Activated CD8-positive, alpha-beta memory T cell treated with anti-CD3 and anti-CD28 coated beads, Interleukin-2, amount 50 U/mL, for 1 hour (primary cell): ENCODE measurements around the gene ETS1.

Experiments
- DNase-seq: peaks from one replicate; pipeline ENCODE4 v3.0.0-alpha.2; 2020; ENCODE audit errors: extremely low read depth

The ETS1 gene

GRCh38 chr11:128567130-128567529 is 20.2 kb downstream of the ETS1 start:
- DNase-seq: no peak

GRCh38 chr11:128565881-128566280 is 21.5 kb downstream of the ETS1 start:
- DNase-seq: no peak

- no peak for DNase-seq
Observed at GRCh38 chr11:128564642-128565245, 22.6 kb downstream of the ETS1 start.

- DNase-seq: no peak
Observed at GRCh38 chr11:128563942-128564641, 23.3 kb downstream of the ETS1 start.

GRCh38 chr11:128563308-128563707 is 24.1 kb downstream of the ETS1 start:
- no peak for DNase-seq

- no peak for DNase-seq
Observed at GRCh38 chr11:128559496-128560103, 27.8 kb downstream of the ETS1 start.

- no peak for DNase-seq
Observed at GRCh38 chr11:128555606-128556005, 31.8 kb downstream of the ETS1 start.

- no peak for DNase-seq
Observed at GRCh38 chr11:128553662-128554362, 33.5 kb downstream of the ETS1 start.

GRCh38 chr11:128552783-128553661 is 34.3 kb downstream of the ETS1 start:
- DNase-seq: no peak

GRCh38 chr11:128551611-128552335 is 35.6 kb downstream of the ETS1 start:
- DNase-seq: no peak

GRCh38 chr11:128551058-128551457 is 36.3 kb downstream of the ETS1 start:
- DNase-seq: no peak

GRCh38 chr11:128550261-128550821 is 37.0 kb downstream of the ETS1 start:
- no peak for DNase-seq

- no peak for DNase-seq
Observed at GRCh38 chr11:128549256-128549944, 38.0 kb downstream of the ETS1 start.

GRCh38 chr11:128548649-128549255 is 38.6 kb downstream of the ETS1 start:
- DNase-seq: no peak

- no peak for DNase-seq
Observed at GRCh38 chr11:128547946-128548648, 39.3 kb downstream of the ETS1 start.

GRCh38 chr11:128546916-128547315 is 40.4 kb downstream of the ETS1 start:
- DNase-seq: no peak

- DNase-seq: no peak
Observed at GRCh38 chr11:128544471-128545051, 42.8 kb downstream of the ETS1 start.

GRCh38 chr11:128540469-128540868 is 46.9 kb downstream of the ETS1 start:
- DNase-seq: no peak

GRCh38 chr11:128536506-128536905 is 50.9 kb downstream of the ETS1 start:
- no peak for DNase-seq
